ENCODE data around the gene OR8B8.

DNA sequence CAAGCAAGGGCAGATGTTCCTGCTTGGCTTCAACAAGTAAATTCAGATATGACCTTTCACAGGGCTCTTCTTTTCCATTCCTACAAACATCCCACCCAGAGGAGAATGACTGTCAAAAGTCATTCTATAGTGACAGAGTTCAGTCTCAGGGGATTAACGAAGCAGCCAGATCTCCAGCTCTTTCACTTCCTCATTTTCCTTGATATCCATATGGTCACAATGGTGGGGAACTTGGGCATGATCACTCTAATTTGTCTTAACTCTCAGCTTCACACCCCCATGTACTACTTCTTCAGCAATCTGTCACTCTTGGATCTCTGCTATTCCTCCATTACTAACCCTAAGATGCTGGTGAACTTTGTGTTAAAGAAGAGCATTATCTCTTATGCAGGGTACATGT lies 15.0 kb upstream of the OR8B8 start:
- TF ChIP-seq HCFC1 (IDR thresholded peaks at IDR 0.05; ENCODE audit: low read length) (no peak), BMI1 (IDR thresholded peaks at IDR 0.05; ENCODE audit: borderline replicate concordance) (no peak), POLR2A (IDR thresholded peaks at IDR 0.05; ENCODE audit: low read depth, low read length) (no peak), HDAC6 (IDR thresholded peaks at IDR 0.05; ENCODE audit: unreplicated experiment) (no peak), STAT1 (conservative IDR thresholded peaks at IDR 0.05) (no peak), ZSCAN29 (IDR thresholded peaks at IDR 0.05) (no peak), SUZ12 (IDR thresholded peaks at IDR 0.05; ENCODE audit: unreplicated experiment) (no peak), RCOR1 (conservative IDR thresholded peaks at IDR 0.05; ENCODE audit: low read depth, low read length) (no peak), MXI1 (IDR thresholded peaks at IDR 0.05; ENCODE audit: low read depth, low read length) (no peak), MAX (IDR thresholded peaks at IDR 0.05; ENCODE audit: low read depth, low read length) (no peak)
- TF ChIP-seq, protein P1, sequence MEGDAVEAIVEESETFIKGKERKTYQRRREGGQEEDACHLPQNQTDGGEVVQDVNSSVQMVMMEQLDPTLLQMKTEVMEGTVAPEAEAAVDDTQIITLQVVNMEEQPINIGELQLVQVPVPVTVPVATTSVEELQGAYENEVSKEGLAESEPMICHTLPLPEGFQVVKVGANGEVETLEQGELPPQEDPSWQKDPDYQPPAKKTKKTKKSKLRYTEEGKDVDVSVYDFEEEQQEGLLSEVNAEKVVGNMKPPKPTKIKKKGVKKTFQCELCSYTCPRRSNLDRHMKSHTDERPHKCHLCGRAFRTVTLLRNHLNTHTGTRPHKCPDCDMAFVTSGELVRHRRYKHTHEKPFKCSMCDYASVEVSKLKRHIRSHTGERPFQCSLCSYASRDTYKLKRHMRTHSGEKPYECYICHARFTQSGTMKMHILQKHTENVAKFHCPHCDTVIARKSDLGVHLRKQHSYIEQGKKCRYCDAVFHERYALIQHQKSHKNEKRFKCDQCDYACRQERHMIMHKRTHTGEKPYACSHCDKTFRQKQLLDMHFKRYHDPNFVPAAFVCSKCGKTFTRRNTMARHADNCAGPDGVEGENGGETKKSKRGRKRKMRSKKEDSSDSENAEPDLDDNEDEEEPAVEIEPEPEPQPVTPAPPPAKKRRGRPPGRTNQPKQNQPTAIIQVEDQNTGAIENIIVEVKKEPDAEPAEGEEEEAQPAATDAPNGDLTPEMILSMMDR (IDR thresholded peaks at IDR 0.05 in 2 of 3, conservative IDR thresholded peaks at IDR 0.05 in 1 of 3; ENCODE audit: control insufficient read depth in 2 of 3, extremely low read depth in 1 of 3, insufficient read depth in 1 of 3, low read depth in 3 of 3, low read length in 3 of 3), result no peak
- TF ChIP-seq, protein P2, sequence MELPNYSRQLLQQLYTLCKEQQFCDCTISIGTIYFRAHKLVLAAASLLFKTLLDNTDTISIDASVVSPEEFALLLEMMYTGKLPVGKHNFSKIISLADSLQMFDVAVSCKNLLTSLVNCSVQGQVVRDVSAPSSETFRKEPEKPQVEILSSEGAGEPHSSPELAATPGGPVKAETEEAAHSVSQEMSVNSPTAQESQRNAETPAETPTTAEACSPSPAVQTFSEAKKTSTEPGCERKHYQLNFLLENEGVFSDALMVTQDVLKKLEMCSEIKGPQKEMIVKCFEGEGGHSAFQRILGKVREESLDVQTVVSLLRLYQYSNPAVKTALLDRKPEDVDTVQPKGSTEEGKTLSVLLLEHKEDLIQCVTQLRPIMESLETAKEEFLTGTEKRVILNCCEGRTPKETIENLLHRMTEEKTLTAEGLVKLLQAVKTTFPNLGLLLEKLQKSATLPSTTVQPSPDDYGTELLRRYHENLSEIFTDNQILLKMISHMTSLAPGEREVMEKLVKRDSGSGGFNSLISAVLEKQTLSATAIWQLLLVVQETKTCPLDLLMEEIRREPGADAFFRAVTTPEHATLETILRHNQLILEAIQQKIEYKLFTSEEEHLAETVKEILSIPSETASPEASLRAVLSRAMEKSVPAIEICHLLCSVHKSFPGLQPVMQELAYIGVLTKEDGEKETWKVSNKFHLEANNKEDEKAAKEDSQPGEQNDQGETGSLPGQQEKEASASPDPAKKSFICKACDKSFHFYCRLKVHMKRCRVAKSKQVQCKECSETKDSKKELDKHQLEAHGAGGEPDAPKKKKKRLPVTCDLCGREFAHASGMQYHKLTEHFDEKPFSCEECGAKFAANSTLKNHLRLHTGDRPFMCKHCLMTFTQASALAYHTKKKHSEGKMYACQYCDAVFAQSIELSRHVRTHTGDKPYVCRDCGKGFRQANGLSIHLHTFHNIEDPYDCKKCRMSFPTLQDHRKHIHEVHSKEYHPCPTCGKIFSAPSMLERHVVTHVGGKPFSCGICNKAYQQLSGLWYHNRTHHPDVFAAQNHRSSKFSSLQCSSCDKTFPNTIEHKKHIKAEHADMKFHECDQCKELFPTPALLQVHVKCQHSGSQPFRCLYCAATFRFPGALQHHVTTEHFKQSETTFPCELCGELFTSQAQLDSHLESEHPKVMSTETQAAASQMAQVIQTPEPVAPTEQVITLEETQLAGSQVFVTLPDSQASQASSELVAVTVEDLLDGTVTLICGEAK (IDR thresholded peaks at IDR 0.05; ENCODE audit: borderline replicate concordance), result no peak
